Cardiac muscle cell (in vitro differentiated cells and primary cell): Measurements from ENCODE around the gene COL21A1. TPM values are rescaled to one million over a fixed set of nuclear protein-coding genes. Genes with fewer than 3 reads are reported as not detected.

Source experiments
- DNase-seq, 2 donors: peaks; one replicate each; pipeline versions ENCODE4 v3.0.0 to v3.0.0-alpha.2; 2010 to 2017; ENCODE audit warnings: low read depth in 1 of 2, low spot score in 1 of 2
- H3K27ac ChIP-seq: fragments of 200-600 bp; sonication (generic); 2 replicates; pipeline ENCODE4 v1.5.1; 2016
- H3K27me3 ChIP-seq: fragments of 200-600 bp; sonication (generic); 2 replicates; pipeline ENCODE4 v1.6.0; 2016; ENCODE audit warnings: control low read depth
- H3K36me3 ChIP-seq: fragments of 200-600 bp; sonication (generic); 2 replicates; pipeline ENCODE4 v1.5.1; 2016; ENCODE audit warnings: control low read depth
- H3K4me1 ChIP-seq: fragments of 200-600 bp; sonication (generic); 2 replicates; pipeline ENCODE4 v1.8.1; 2017; ENCODE audit warnings: low read depth, mild to moderate bottlenecking, mixed run types
- H3K4me3 ChIP-seq: fragments of 200-600 bp; sonication (generic); 2 replicates; pipeline ENCODE4 v1.5.1; 2016; ENCODE audit warnings: mild to moderate bottlenecking
- H3K9me3 ChIP-seq: fragments of 200-600 bp; sonication (generic); 2 replicates; pipeline ENCODE4 v1.5.1; 2017; ENCODE audit warnings: low read depth, mild to moderate bottlenecking, control low read depth
- polyA plus RNA-seq: library from polyadenylated mRNA; unstranded; fragments of >200 nt; fragmentation: Nextera tagmentation; extraction: Ambion mirVana; gene quantifications from 2 replicates; pipeline ENCODE4 v1.2.1, GENCODE V29; 2016
- total RNA-seq: library from RNA; depleted of rRNA; stranded (reverse); fragments of >200 nt; gene quantifications from 2 replicates; pipeline ENCODE4 v1.2.3, GENCODE V29; 2016
- TF ChIP-seq, protein P1 (sequence below): IDR thresholded peaks from 2 replicates; pipeline ENCODE4 v1.5.1; 2012; ENCODE audit warnings: low read depth, mild to moderate bottlenecking, low read length

COL21A1 gene
- total and polyA plus RNA-seq, 2 experiments from 2014 or later = 0.83 to 1.4 TPM

DNA sequence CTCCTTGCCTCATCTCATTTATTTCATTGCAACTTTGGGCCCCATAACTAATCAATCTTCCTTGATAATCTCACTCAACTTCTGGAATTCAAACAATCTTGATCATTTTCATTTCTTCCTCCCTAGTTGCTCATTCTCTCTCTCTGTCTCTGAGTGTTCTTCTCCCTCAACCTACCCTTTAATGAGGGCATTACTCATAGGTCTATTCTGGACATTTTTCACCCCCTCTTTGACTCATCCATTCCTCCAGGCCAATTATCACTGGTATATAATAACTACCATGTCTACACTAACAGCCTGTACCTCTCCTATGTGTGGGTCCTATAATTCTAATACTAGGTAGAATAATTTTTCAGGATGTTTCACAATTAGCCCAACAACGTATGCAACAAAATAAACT, 78.8 kb downstream of the COL21A1 start:
- H3K27me3 ChIP-seq = no peaks in the 10 kb centered on the region
- no peak for DNase-seq
- no peaks in the 10 kb centered on the region for H3K9me3 ChIP-seq
- H3K4me3 ChIP-seq = no peak overlapping the region
- no peaks in the 10 kb centered on the region for H3K4me1 ChIP-seq
- no peak overlapping the region for H3K27ac ChIP-seq
- H3K36me3 ChIP-seq = no peaks in the 10 kb centered on the region
- TF ChIP-seq, protein P1, sequence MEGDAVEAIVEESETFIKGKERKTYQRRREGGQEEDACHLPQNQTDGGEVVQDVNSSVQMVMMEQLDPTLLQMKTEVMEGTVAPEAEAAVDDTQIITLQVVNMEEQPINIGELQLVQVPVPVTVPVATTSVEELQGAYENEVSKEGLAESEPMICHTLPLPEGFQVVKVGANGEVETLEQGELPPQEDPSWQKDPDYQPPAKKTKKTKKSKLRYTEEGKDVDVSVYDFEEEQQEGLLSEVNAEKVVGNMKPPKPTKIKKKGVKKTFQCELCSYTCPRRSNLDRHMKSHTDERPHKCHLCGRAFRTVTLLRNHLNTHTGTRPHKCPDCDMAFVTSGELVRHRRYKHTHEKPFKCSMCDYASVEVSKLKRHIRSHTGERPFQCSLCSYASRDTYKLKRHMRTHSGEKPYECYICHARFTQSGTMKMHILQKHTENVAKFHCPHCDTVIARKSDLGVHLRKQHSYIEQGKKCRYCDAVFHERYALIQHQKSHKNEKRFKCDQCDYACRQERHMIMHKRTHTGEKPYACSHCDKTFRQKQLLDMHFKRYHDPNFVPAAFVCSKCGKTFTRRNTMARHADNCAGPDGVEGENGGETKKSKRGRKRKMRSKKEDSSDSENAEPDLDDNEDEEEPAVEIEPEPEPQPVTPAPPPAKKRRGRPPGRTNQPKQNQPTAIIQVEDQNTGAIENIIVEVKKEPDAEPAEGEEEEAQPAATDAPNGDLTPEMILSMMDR = no peak

DNA sequence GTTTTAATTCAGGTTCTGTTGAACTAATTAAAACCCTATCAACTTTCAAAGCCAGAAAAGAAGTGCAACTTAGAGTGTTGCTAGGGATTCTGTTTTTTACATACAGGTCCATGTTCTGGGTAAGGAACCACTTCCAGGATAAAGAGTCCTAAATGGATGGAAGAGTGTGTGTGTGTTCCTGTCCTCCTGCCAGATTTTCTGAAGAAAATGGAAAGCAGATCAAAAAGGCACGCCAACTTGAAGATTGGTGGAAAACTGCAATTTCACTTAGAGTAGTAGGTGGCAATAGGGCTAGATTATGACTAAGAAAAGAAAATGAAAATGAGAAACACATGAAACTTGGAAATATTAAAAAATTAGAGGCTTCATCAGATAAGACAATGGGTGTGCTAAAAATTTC, 85.3 kb downstream of the COL21A1 start:
- Histone ChIP-seq H3K27me3 (no peaks in the 10 kb centered on the region), H3K36me3 (no peaks in the 10 kb centered on the region), H3K27ac (no peak overlapping the region), H3K9me3 (no peaks in the 10 kb centered on the region), H3K4me3 (no peak overlapping the region), H3K4me1 (no peaks in the 10 kb centered on the region)
- TF ChIP-seq, protein P1 = no peak
- DNase-seq = no peak

DNA sequence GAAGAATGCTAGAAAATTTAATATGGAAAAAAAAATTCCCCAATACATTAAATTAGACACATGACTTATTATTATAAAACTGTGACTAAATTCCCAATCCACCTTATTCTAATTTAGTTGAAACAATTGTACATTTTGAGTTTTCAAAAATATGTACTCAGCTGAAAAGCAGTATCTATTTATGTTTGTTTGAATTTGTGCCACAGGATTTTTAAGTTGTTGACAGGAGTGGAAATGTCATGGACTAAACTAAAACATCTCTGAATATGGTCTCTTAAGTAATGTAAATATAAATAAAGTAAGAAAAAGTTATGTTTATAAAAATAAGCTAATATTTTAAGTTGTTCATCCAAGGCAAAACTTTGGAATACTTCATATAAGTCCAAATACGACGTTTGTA, 86.9 kb downstream of the COL21A1 start:
- Histone ChIP-seq H3K4me3 (no peak overlapping the region), H3K4me1 (no peaks in the 10 kb centered on the region), H3K27ac (no peak overlapping the region), H3K36me3 (no peaks in the 10 kb centered on the region), H3K9me3 (no peaks in the 10 kb centered on the region), H3K27me3 (no peaks in the 10 kb centered on the region)
- DNase-seq = no peak
- TF ChIP-seq, protein P1 = no peak

DNA sequence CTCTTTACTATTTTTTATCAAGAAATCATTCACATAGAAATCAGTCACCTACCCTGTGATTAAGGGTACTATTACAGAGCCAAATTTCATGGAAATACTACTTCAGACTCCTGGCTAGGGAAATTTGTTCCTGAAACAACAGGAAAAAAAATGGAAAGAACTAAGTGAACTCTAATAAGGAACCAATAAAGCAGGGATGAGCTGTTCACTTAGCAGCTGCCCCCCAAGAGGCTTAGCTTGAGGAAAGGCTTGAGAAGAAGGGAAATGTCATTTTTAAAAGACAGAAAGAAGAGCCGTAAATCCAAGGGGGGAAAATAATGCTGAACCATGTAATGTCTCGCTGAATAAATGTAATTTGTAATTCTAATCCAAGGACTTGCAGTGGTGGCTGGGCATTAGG, 88.8 kb downstream of the COL21A1 start:
- DNase-seq = no peak
- TF ChIP-seq, protein P1 = no peak
- H3K27ac ChIP-seq = no peak overlapping the region

DNA sequence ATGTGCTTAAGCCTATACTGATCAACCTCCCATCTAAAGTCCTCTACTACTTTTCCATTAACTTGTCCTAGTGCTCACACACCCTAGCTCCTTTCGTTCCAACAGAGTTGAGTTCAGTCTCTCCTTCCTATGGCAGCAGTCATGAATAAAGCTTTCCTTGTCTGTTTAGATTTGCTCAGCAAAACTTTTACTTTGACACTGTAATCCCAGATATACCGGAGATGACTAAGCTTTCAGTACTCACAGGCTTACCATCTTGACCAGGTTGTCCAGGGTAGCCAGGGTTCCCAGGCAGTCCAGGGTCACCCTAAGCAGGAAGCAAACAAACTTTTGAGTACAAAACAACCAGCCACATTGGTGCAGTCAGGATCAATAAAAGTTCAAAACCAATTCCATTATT, 90.7 kb downstream of the COL21A1 start:
- no peaks in the 10 kb centered on the region for H3K27me3 ChIP-seq
- no peaks in the 10 kb centered on the region for H3K9me3 ChIP-seq
- TF ChIP-seq, protein P1 = no peak
- no peak overlapping the region for H3K4me3 ChIP-seq
- no peak for DNase-seq
- no peak overlapping the region for H3K27ac ChIP-seq
- no peaks in the 10 kb centered on the region for H3K36me3 ChIP-seq
- no peaks in the 10 kb centered on the region for H3K4me1 ChIP-seq

More for the DNA sequence above, 88.8 kb downstream of the COL21A1 start:
- no peaks in the 10 kb centered on the region for H3K4me1 ChIP-seq
- H3K36me3 ChIP-seq = no peaks in the 10 kb centered on the region
- no peak overlapping the region for H3K4me3 ChIP-seq
- no peaks in the 10 kb centered on the region for H3K9me3 ChIP-seq
- no peaks in the 10 kb centered on the region for H3K27me3 ChIP-seq

DNA sequence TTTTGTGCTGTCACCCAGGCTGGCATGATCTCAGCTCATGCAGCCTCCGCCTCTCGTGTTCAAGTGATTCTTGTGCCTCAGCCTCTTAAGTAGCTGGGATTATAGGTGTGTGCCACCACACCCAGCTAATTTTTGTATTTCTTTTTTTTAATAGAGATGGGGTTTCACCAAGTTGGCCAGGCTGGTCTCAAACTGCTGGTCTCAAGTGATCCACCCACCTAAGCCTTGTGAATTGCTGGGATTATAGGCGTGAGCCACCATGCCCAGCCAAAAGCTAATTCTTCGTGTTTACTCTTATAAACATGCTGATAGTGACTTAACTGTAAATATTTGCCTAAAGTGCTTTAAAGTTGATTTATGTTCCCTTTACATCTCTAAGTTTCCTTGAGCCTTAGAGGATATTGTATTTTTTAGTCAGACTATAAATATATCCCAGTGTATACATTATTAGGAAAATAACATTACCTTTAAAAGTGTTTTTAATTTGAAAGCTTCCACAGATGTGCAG, 91.7 kb downstream of the COL21A1 start:
- no peak for DNase-seq
- Histone ChIP-seq H3K4me1 (no peaks in the 10 kb centered on the region), H3K27ac (no peak overlapping the region), H3K9me3 (no peaks in the 10 kb centered on the region), H3K36me3 (no peaks in the 10 kb centered on the region), H3K27me3 (no peaks in the 10 kb centered on the region), H3K4me3 (no peak overlapping the region)
- TF ChIP-seq, protein P1 = no peak
